Measurements from ENCODE around the gene SPP1. TPM values are rescaled to one million over a fixed set of nuclear protein-coding genes. Genes with fewer than 3 reads are reported as not detected.

The SPP1 gene
- total RNA-seq, 1 experiment from 2014 or later, result 88.2 TPM

DNA sequence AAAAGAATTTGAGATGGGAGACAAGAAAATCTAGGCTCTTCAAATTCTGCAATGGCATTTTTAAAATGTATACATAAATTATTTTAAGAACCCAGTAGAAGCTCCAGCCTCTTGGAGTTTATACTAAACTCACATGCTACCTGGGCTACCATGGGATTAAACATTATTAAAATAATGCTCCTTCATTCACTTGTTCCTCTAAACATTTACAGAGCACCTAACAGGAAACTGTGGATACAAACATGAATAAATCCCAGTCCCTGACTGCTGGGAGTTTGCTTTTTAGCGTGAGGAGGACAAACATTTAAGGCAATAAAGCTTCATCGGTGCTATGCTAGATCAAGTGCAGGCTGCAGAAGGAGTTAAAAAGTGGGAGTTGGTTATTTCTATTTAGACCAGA, 5.4 kb upstream of the SPP1 start:
- DNase-seq, result no peak
- Histone ChIP-seq H3K4me3 (ENCODE audit: insufficient read depth, low read depth, low read length) (no peak overlapping the region), H3K27me3 (ENCODE audit: control insufficient read depth, insufficient read depth, low read length) (no peaks in the 10 kb centered on the region), H3K36me3 (replicated peaks; ENCODE audit: control insufficient read depth, insufficient read depth, low read length) (no peaks in the 10 kb centered on the region)

DNA sequence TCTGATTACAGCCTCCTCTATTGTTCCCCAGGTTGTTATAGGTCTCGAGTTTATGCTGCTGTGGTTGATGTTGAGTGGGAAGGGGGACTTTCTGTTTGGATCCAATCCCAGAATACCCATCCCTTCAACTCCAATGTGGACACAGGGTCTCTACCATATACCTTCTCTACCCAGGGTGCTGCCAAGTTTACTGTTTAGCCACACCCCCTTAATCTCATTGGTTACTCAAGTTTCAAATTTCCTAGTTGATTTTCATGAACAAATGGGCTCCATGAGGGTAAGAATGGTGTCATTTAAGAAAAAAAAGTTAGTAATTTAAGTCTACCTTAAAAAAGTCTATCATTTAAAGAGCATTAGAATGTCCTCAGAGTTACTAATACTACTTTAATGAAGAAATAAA, 3.6 kb upstream of the SPP1 start:
- no peaks in the 10 kb centered on the region for H3K36me3 ChIP-seq (replicated peaks; ENCODE audit: control insufficient read depth, insufficient read depth, low read length)
- no peak for DNase-seq
- no peaks in the 10 kb centered on the region for H3K27me3 ChIP-seq (ENCODE audit: control insufficient read depth, insufficient read depth, low read length)
- no peak overlapping the region for H3K4me3 ChIP-seq (ENCODE audit: insufficient read depth, low read depth, low read length)

- H3K4me3 ChIP-seq (ENCODE audit: insufficient read depth, low read depth, low read length), result no peak overlapping the region; the same call in 1 of the 2 replicates
- DNase-seq, result peak; percentile 49
- H3K36me3 ChIP-seq (replicated peaks; ENCODE audit: control insufficient read depth, insufficient read depth, low read length), result no peaks in the 10 kb centered on the region
- H3K27me3 ChIP-seq (ENCODE audit: control insufficient read depth, insufficient read depth, low read length), result no peaks in the 10 kb centered on the region
Observed at GRCh38 chr4:87973283-87974169, 2.0 kb upstream of the SPP1 start.

DNA sequence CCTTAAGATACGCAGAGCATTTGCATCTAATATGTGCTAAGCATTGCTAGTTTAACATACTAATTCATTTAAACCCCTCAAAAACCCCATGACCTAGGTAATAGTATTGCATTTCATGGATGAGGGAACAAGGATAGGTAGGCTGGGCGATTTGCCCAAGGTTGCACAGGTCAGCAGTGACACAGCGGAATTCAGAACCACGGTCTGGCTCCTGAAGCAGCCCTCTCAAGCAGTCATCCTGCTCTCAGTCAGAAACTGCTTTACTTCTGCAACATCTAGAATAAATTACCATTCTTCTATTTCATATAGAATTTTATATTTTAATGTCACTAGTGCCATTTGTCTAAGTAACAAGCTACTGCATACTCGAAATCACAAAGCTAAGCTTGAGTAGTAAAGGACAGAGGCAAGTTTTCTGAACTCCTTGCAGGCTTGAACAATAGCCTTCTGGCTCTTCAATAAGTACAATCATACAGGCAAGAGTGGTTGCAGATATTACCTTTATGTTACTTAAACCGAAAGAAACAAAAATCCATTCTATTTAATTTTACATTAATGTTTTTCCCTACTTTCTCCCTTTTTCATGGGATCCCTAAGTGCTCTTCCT, 555 bp upstream of the SPP1 start:
- no peak for DNase-seq
- no peaks in the 10 kb centered on the region for H3K27me3 ChIP-seq (ENCODE audit: control insufficient read depth, insufficient read depth, low read length)
- no peak overlapping the region for H3K4me3 ChIP-seq (ENCODE audit: insufficient read depth, low read depth, low read length)
- H3K36me3 ChIP-seq (replicated peaks; ENCODE audit: control insufficient read depth, insufficient read depth, low read length), result no peaks in the 10 kb centered on the region

GRCh38 chr4:87977521-87978278, 2.2 kb downstream of the SPP1 start:
- no peak overlapping the region for H3K4me3 ChIP-seq (ENCODE audit: insufficient read depth, low read depth, low read length)
- H3K36me3 ChIP-seq (replicated peaks; ENCODE audit: control insufficient read depth, insufficient read depth, low read length), result no peaks in the 10 kb centered on the region; the same call in 1 of the 2 replicates

GRCh38 chr4:87978681-87979080, 3.2 kb downstream of the SPP1 start:
- H3K27me3 ChIP-seq (ENCODE audit: control insufficient read depth, insufficient read depth, low read length), result no peaks in the 10 kb centered on the region
- H3K4me3 ChIP-seq (ENCODE audit: insufficient read depth, low read depth, low read length), result no peak overlapping the region
- DNase-seq, result no peak
- no peaks in the 10 kb centered on the region; the same call in 1 of the 2 replicates for H3K36me3 ChIP-seq (replicated peaks; ENCODE audit: control insufficient read depth, insufficient read depth, low read length)

More at GRCh38 chr4:87977521-87978278, 2.2 kb downstream of the SPP1 start:
- no peaks in the 10 kb centered on the region for H3K27me3 ChIP-seq (ENCODE audit: control insufficient read depth, insufficient read depth, low read length)
- DNase-seq, result no peak

DNA sequence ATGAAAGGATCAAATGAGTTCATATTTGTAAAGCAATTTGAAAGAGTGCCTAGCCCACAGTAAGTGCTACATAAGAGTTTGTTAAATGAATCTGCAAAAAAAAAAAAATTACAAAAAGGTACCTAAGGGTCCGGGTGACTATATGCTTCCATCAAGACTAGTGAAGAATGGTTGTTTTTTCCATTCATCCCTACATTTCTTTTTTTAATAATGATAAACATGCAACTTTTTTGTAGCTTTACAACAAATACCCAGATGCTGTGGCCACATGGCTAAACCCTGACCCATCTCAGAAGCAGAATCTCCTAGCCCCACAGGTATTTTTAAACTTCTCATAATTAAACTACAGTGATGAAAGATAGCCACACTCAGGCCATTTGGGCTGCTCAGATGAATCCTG, 4.3 kb downstream of the SPP1 start:
- Histone ChIP-seq H3K27me3 (ENCODE audit: control insufficient read depth, insufficient read depth, low read length) (no peaks in the 10 kb centered on the region), H3K4me3 (ENCODE audit: insufficient read depth, low read depth, low read length) (no peak overlapping the region), H3K36me3 (replicated peaks; ENCODE audit: control insufficient read depth, insufficient read depth, low read length) (no peaks in the 10 kb centered on the region; the same call in 1 of the 2 replicates)
- no peak for DNase-seq

- DNase-seq, result no peak
- no peak overlapping the region for H3K4me3 ChIP-seq (ENCODE audit: insufficient read depth, low read depth, low read length)
- H3K27me3 ChIP-seq (ENCODE audit: control insufficient read depth, insufficient read depth, low read length), result no peaks in the 10 kb centered on the region
- no peaks in the 10 kb centered on the region; the same call in 1 of the 2 replicates for H3K36me3 ChIP-seq (replicated peaks; ENCODE audit: control insufficient read depth, insufficient read depth, low read length)
Observed at GRCh38 chr4:87981486-87981885, 6.0 kb downstream of the SPP1 start.

- no peak overlapping the region for H3K4me3 ChIP-seq (ENCODE audit: insufficient read depth, low read depth, low read length)
- no peaks in the 10 kb centered on the region for H3K27me3 ChIP-seq (ENCODE audit: control insufficient read depth, insufficient read depth, low read length)
- no peak for DNase-seq
- H3K36me3 ChIP-seq (replicated peaks; ENCODE audit: control insufficient read depth, insufficient read depth, low read length), result no peaks in the 10 kb centered on the region; the same call in 1 of the 2 replicates
Observed at GRCh38 chr4:87982036-87982435, 6.5 kb downstream of the SPP1 start.

DNA sequence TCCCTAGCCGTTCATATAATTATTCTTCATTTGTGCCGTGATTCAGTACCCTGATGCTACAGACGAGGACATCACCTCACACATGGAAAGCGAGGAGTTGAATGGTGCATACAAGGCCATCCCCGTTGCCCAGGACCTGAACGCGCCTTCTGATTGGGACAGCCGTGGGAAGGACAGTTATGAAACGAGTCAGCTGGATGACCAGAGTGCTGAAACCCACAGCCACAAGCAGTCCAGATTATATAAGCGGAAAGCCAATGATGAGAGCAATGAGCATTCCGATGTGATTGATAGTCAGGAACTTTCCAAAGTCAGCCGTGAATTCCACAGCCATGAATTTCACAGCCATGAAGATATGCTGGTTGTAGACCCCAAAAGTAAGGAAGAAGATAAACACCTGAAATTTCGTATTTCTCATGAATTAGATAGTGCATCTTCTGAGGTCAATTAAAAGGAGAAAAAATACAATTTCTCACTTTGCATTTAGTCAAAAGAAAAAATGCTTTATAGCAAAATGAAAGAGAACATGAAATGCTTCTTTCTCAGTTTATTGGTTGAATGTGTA, 7.0 kb downstream of the SPP1 start:
- no peak for DNase-seq
- Histone ChIP-seq H3K36me3 (replicated peaks; ENCODE audit: control insufficient read depth, insufficient read depth, low read length) (no peaks in the 10 kb centered on the region; the same call in 1 of the 2 replicates), H3K27me3 (ENCODE audit: control insufficient read depth, insufficient read depth, low read length) (no peaks in the 10 kb centered on the region), H3K4me3 (ENCODE audit: insufficient read depth, low read depth, low read length) (no peak overlapping the region)

DNA sequence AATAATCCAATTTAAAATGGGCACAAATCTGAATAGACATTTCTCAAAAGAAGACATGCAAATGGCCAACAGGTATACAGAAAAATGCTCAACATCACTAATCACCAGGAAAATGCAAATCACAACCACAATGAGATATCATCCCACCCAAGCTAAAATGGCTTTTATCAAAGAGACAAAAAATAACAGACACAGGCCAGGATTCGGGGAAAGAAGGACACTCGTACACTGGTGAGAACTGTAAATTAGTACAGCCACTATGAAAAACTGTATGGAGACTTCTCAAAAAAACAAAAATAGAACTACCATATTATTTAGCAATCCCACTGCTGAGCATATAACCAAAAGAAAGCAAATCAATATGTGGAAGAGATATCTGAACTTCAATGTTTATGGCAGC, 8.5 kb downstream of the SPP1 start:
- Histone ChIP-seq H3K27me3 (ENCODE audit: control insufficient read depth, insufficient read depth, low read length) (no peaks in the 10 kb centered on the region), H3K36me3 (replicated peaks; ENCODE audit: control insufficient read depth, insufficient read depth, low read length) (no peaks in the 10 kb centered on the region; the same call in 1 of the 2 replicates), H3K4me3 (ENCODE audit: insufficient read depth, low read depth, low read length) (no peak overlapping the region)
- DNase-seq, result no peak

DNA sequence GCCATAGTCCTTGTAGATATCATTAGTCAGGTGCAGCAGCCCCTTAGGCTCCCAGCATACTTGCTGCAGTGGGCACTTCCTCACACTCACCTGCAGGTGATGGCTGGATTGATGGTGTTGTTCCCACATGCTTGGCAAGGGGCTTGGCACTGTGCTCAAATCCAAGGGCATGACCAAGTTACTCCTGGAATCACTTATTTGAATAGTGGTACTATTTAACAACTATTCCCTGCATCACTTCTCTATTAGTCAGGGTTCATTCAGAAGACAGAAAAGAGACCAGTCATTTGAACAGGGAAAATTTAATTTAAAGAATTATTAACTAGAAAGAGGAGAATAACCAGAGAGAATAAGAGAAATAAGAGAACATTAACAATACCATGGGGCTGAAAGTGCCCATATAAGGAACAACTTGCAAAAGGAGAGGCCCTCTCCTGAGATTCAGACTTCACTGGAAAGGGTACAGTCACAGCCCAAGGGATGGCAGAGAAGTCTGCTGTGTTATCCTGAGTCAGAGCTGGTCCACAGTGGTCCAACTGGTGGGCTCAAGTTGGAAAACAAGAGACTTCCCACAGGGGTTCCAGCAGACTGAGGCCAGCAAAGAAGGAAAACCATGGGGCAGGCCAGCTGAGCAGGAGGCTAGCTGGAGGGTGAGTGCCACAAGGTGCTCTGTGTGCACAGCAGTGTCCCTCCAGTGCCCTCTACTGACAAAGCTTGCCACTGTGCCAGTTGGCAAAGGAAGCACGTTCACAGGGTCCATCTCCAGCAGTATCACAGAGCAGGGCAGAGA, 9.8 kb downstream of the SPP1 start:
- no peak overlapping the region for H3K4me3 ChIP-seq (ENCODE audit: insufficient read depth, low read depth, low read length)
- DNase-seq, result peak; percentile 65
- H3K27me3 ChIP-seq (ENCODE audit: control insufficient read depth, insufficient read depth, low read length), result no peaks in the 10 kb centered on the region
- H3K36me3 ChIP-seq (replicated peaks; ENCODE audit: control insufficient read depth, insufficient read depth, low read length), result no peaks in the 10 kb centered on the region; the same call in 1 of the 2 replicates

DNA sequence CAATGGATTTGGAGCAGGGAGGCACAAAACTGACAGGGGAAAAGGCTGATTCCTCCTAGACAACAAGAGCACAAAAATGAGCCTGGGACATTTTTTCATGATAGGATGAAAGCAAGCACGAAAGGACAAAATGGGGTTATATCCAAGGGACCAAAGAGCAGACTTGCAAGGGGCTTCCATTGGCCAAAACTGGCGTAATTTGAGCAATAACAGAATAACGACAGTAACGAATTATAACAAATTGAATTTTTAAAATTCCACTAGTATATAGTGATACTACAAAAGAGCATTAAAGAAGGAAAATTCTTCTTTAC, 10.3 kb downstream of the SPP1 start:
- DNase-seq, result no peak
- H3K27me3 ChIP-seq (ENCODE audit: control insufficient read depth, insufficient read depth, low read length), result no peaks in the 10 kb centered on the region
- H3K36me3 ChIP-seq (replicated peaks; ENCODE audit: control insufficient read depth, insufficient read depth, low read length), result no peaks in the 10 kb centered on the region; the same call in 1 of the 2 replicates
- H3K4me3 ChIP-seq (ENCODE audit: insufficient read depth, low read depth, low read length), result no peak overlapping the region

- H3K36me3 ChIP-seq (replicated peaks; ENCODE audit: control insufficient read depth, insufficient read depth, low read length), result no peaks in the 10 kb centered on the region; the same call in 1 of the 2 replicates
- H3K4me3 ChIP-seq (ENCODE audit: insufficient read depth, low read depth, low read length), result no peak overlapping the region
- no peak for DNase-seq
Observed at GRCh38 chr4:87986508-87986907, 11.0 kb downstream of the SPP1 start.

More at GRCh38 chr4:87986508-87986907, 11.0 kb downstream of the SPP1 start:
- no peaks in the 10 kb centered on the region for H3K27me3 ChIP-seq (ENCODE audit: control insufficient read depth, insufficient read depth, low read length)

Data from H7 (cell line).